ENCODE measurements around the gene FAM131A. TPM values are rescaled to one million over a fixed set of nuclear protein-coding genes. Genes with fewer than 3 reads are reported as not detected.

FAM131A gene
- total RNA-seq, 1 donor, result 9.8 TPM

- Histone ChIP-seq H3K4me3 (ENCODE audit: insufficient read depth, low read length) (no peak overlapping the region), H3K9me3 (ENCODE audit: low read depth, low read length) (no peaks in the 10 kb centered on the region), H3K4me2 (ENCODE audit: insufficient read depth, low read length) (no peak overlapping the region), H3K4me1 (ENCODE audit: insufficient read depth, low read length) (no peaks in the 10 kb centered on the region), H3K27me3 (ENCODE audit: insufficient read depth, low read length) (peaks cover 38% of the 10 kb centered on the region), H3K79me2 (ENCODE audit: insufficient read depth, low read length) (no peaks in the 10 kb centered on the region), H3K27ac (ENCODE audit: low read depth, low read length) (no peak overlapping the region), H4K20me1 (ENCODE audit: insufficient read depth, low read length) (no peaks in the 10 kb centered on the region), H2AFZ (ENCODE audit: low read length) (no peak overlapping the region), H3K36me3 (ENCODE audit: insufficient read depth, low read length) (no peaks in the 10 kb centered on the region)
- DNase-seq (ENCODE audit: insufficient read length, low spot score, missing footprints), result peak; percentile 86
- no peak for TF ChIP-seq CTCF (IDR thresholded peaks at IDR 0.05; ENCODE audit: extremely low read depth, low read depth, low read length)
These were observed 45.8 kb downstream of the FAM131A start for GRCh38 chr3:184383033-184383740.

- H3K27me3 ChIP-seq (ENCODE audit: insufficient read depth, low read length), result peaks cover 26% of the 10 kb centered on the region
- DNase-seq (ENCODE audit: insufficient read length, low spot score, missing footprints), result peak; percentile 85
- H3K4me1 ChIP-seq (ENCODE audit: insufficient read depth, low read length), result no peaks in the 10 kb centered on the region
- H2AFZ ChIP-seq (ENCODE audit: low read length), result no peak overlapping the region
- H3K4me3 ChIP-seq (ENCODE audit: insufficient read depth, low read length), result no peak overlapping the region
- H3K4me2 ChIP-seq (ENCODE audit: insufficient read depth, low read length), result no peak overlapping the region
- no peaks in the 10 kb centered on the region for H3K9me3 ChIP-seq (ENCODE audit: low read depth, low read length)
- TF ChIP-seq CTCF (IDR thresholded peaks at IDR 0.05; ENCODE audit: extremely low read depth, low read depth, low read length), result no peak
- no peak overlapping the region for H3K27ac ChIP-seq (ENCODE audit: low read depth, low read length)
- H4K20me1 ChIP-seq (ENCODE audit: insufficient read depth, low read length), result no peaks in the 10 kb centered on the region
- H3K36me3 ChIP-seq (ENCODE audit: insufficient read depth, low read length), result no peaks in the 10 kb centered on the region
- no peaks in the 10 kb centered on the region for H3K79me2 ChIP-seq (ENCODE audit: insufficient read depth, low read length)
These were observed 46.9 kb downstream of the FAM131A start for GRCh38 chr3:184384342-184384741.

- H3K79me2 ChIP-seq (ENCODE audit: insufficient read depth, low read length), result no peaks in the 10 kb centered on the region
- no peak overlapping the region for H3K4me2 ChIP-seq (ENCODE audit: insufficient read depth, low read length)
- no peak overlapping the region for H2AFZ ChIP-seq (ENCODE audit: low read length)
- no peak for TF ChIP-seq CTCF (IDR thresholded peaks at IDR 0.05; ENCODE audit: extremely low read depth, low read depth, low read length)
- no peak overlapping the region for H3K27ac ChIP-seq (ENCODE audit: low read depth, low read length)
- H3K4me3 ChIP-seq (ENCODE audit: insufficient read depth, low read length), result no peak overlapping the region
- no peaks in the 10 kb centered on the region for H4K20me1 ChIP-seq (ENCODE audit: insufficient read depth, low read length)
- H3K27me3 ChIP-seq (ENCODE audit: insufficient read depth, low read length), result peaks cover 24% of the 10 kb centered on the region
- H3K9me3 ChIP-seq (ENCODE audit: low read depth, low read length), result no peaks in the 10 kb centered on the region
- H3K36me3 ChIP-seq (ENCODE audit: insufficient read depth, low read length), result no peaks in the 10 kb centered on the region
- DNase-seq (ENCODE audit: insufficient read length, low spot score, missing footprints), result peak; percentile 70
- no peaks in the 10 kb centered on the region for H3K4me1 ChIP-seq (ENCODE audit: insufficient read depth, low read length)
These were observed 47.5 kb downstream of the FAM131A start for GRCh38 chr3:184384856-184385422.

GRCh38 chr3:184386047-184386806 is 48.8 kb downstream of the FAM131A start:
- Histone ChIP-seq H2AFZ (ENCODE audit: low read length) (no peak overlapping the region), H3K4me1 (ENCODE audit: insufficient read depth, low read length) (no peaks in the 10 kb centered on the region), H4K20me1 (ENCODE audit: insufficient read depth, low read length) (no peaks in the 10 kb centered on the region), H3K4me3 (ENCODE audit: insufficient read depth, low read length) (no peak overlapping the region), H3K27me3 (ENCODE audit: insufficient read depth, low read length) (peaks cover 26% of the 10 kb centered on the region), H3K27ac (ENCODE audit: low read depth, low read length) (no peak overlapping the region), H3K4me2 (ENCODE audit: insufficient read depth, low read length) (no peak overlapping the region), H3K36me3 (ENCODE audit: insufficient read depth, low read length) (no peaks in the 10 kb centered on the region), H3K79me2 (ENCODE audit: insufficient read depth, low read length) (no peaks in the 10 kb centered on the region), H3K9me3 (ENCODE audit: low read depth, low read length) (no peaks in the 10 kb centered on the region)
- TF ChIP-seq CTCF (IDR thresholded peaks at IDR 0.05; ENCODE audit: extremely low read depth, low read depth, low read length), result no peak
- DNase-seq (ENCODE audit: insufficient read length, low spot score, missing footprints), result peak; percentile 79

Data from osteoblast (primary cell).